GM18517 (cell line): ENCODE measurements around the gene PCTP.

Experiments used
- ATAC-seq: cut with Tn5 transposase; IDR thresholded peaks from one replicate; pipeline ENCODE4 v1.9.1; 2021; ENCODE audit warnings: mild to moderate bottlenecking, moderate library complexity; ENCODE audit not compliant: unreplicated experiment

PCTP gene

DNA sequence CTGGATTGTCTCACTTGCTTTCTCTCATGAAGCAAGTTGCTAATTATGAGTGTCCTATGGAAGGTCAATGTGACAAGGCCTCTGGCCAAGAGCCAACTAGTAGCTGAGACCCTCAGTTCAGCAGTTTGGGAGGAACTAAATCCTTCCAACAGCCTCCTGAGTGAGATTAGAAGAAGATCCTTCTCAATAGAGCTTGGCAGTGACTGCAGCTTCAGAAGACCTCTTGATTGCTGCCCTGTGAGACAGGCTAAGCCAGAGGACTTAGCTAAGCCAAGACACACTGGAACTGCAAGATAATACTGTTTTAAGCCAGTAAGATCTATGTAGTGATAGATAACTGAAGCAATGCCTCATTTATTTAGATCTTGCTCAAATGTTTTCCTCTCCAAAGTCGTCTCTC lies 34.3 kb downstream of the PCTP start:
- no peak for ATAC-seq

DNA sequence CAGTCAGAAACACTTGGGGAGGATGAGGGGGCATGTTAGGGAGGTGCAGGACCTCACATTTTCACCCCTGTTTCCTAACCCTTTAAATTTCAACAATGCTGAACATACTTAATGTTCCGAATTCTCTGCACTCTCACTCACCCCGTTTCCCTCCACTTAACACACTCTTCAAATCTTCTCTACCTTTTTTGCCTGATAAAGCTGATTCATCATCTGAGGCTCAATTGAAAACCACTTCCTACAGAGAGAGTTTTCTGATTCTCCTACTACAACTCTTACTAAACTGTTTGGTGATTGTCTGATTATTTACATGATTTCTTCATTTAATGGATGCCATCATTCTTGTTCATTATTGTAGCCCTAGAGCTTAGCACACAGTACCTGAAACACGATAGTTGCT lies 42.4 kb downstream of the PCTP start:
- ATAC-seq: no peak

DNA sequence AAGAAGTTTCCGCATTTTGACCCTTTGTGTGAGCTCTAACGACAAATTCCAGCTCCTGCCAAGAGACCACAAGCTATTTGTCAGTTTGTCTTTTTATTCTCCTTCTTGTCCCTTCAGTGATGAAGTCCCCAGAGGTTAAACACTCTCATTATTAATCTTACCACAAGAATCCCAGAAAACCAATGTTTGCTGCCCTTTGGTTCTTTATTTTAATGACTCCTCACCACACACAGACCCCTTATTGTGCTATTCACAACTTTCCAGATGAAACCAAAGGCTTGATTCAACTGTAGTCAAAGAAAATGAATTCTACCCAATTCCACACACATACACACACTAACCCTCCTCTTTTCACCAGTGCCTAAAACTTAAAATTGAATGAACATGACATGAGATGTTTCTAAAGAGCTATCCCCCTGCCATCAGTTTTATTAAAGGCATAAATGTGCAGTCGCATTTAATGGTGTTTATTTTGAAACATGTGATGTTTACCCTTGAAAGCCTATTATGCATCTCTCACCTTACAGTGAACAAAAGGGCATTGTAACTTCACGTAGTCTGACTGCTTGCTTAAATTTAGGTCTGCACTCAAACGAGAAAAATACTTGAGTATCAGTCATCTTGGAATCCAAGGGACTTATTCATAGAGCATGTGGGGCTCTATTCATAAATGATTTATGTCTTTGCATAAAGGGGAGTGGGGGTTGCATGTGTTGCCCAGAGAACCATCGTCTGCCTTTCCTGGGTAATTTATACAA lies 44.1 kb downstream of the PCTP start:
- ATAC-seq: no peak

DNA sequence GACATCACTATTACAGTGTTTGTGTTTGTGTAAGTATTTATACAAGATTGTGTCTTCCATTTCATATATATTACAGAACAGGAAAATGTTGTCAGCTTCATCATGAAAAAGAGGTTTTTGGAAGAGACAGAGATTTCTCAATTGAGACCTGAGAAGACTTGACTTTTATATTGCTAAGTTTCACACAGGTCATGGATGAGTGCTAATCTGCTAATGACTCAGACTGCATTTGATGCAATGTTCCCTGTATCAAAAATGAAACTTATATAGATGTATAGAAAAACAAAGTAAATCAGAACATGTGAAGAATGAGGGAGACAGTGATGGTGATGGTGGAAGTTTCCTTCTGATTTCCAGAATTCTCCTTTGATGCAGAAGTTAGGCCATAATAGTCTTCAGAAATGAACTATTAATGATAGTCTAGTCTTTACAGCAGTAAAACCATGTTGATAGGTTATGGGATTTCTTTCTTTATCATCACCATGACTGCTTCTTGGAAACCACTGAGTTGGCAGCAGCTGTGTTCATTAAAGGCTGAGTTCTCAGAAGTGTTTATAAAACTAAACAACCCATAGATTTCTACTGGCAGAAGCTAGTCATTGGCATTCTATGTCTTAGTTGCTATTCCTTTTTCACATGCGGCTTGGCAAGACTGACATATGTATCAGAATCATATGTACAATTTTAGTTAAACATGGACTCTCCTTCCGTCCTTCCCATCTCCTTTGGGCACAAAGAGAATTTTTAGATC lies 56.1 kb downstream of the PCTP start:
- no peak for ATAC-seq

DNA sequence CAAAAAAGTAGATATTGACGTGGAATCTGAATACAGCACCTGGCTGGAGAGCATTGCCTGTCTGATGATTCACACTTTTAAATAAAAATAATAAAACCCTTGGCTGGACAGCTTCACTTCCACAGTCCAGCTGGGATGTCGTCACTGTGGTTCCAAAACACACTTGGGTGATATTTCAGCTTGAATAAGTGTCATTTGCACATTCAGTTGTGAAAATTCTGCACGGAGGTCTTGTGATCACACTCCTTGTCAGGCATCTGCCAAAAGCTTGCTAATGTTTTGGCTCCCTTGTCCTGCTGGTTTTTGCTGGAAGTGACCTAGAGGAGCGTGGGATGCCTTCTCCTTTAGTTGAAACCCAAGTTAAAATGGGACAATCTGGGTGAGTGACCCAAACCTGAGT lies 60.7 kb downstream of the PCTP start:
- no peak for ATAC-seq

DNA sequence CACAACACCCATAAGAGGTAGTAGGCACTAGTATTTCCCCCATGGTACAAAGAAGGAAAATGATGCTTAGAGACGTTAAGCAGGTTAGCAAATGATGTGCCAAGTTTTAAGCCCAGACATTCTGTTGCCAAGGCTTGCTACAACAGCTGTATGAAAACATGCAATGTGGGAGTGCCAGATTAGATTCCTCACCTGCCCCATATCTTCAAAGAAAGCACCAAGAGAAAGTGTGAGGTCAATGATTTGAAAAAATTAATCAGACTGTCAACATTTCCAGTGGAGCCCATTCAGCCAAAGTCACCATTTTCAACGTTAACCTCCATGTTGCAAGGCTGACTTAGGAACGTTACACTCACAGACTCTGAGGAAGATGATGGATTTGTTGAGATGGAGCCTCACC lies 61.5 kb downstream of the PCTP start:
- no peak for ATAC-seq

DNA sequence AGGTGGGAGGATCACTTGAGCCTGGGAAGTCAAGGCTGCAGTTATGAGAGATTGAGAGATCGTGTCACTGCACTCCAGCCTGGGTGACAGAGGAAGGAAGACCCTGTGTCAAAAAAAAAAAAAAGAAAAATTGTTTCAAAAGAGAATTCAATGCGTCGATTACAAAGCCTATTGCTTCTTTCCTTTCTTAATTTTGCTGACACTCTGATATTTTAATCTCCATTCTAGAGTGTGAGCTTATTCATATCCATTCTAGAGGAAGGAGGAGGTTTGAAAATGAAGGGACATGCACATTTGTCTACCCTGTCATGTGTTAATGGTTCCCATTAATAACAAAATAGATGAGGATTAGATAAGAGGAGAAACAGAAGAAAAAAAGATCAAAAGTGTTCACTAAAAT lies 63.1 kb downstream of the PCTP start:
- no peak for ATAC-seq

DNA sequence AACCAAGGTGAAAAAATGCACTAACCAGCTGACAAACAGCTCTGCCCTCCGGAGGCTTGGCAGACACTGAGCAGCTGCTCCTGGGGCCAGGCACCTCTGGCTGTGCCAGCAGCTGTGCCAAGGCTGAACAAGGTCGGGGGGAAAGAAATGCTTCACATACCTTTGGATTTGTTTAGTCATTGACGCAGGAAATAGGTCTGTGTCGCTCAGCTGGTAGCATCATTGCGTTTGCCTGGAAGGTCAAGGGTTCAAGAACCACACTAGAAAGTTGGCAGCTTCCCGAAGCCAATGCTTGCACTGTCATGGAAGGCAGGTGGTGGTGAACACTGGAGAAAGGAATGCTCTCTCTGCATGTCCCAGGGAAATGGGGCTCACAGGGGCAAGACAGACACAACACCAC lies 63.5 kb downstream of the PCTP start:
- ATAC-seq: no peak

DNA sequence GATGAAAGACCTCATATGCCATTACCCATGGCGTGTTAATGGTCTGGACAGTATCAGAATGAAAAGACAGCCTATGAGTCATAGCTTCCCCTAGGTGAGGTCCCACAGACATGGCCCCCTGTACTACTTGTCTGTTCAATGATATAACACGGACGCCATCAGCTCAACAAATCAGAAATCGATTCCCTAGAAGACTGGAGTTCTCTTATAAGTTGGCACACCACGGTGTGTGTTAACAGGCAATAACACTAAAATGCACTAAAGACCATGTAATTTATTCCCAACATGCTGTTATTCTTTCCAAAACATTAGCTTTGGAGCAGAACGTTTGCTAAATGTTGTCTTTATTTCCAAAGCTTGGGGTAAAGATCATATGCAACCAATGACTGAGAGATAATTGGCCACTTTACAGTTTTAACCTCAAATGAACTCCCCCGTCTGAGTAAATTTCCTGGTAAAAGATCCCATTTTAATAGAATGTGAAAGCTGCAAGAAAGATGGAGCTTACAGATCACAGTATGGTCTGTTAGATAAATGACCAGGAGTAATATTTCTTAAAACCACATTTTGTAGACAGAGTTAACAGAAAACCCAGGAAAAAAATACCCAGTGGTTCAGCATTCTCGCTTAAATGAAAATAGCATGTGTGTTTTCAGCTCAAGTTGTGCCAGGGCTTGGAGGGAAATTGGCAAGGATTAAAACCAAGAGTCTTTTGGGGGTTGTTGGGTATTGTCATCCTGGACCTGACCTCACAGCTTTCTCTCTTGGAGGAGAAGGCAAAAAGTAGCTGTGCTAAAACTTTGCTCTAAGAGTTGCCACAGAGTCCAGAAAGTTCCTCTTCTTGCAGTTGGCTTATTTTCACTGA lies 65.9 kb downstream of the PCTP start:
- no peak for ATAC-seq

DNA sequence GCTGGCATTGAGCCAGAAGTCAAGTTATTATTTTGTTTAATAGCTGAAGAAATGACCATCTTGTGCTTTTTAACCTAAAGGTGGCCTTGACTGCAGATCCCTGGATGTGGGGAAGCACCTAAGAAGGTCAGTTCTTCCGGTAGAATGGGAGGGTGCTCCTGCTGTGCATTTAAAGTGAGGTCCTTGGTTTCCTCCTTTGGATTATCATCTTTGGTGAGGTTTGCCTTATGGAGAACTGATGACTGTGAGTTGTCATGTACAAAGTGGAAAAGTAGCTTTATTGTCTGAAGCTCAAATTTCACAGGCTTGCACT lies 66.5 kb downstream of the PCTP start:
- ATAC-seq: no peak

DNA sequence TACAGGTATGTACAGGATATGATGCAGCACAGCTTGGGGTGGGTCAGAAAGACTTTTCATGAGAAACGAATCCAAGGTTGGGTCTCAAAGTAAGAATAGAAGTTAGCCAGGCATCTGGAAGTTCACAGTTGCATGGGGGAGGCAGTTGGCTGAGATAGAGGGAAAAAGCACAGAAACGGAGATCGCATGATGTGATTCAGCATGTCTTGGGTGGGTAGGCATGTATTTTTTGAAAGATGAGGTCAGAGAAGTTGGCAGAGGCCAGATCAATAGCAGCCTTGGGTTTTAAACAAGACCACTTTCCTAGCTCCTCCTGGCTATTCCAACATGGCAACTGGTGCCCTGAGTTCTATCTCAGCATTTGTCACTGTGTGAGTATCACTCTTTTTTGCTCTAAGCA lies 67.2 kb downstream of the PCTP start:
- ATAC-seq: no peak

DNA sequence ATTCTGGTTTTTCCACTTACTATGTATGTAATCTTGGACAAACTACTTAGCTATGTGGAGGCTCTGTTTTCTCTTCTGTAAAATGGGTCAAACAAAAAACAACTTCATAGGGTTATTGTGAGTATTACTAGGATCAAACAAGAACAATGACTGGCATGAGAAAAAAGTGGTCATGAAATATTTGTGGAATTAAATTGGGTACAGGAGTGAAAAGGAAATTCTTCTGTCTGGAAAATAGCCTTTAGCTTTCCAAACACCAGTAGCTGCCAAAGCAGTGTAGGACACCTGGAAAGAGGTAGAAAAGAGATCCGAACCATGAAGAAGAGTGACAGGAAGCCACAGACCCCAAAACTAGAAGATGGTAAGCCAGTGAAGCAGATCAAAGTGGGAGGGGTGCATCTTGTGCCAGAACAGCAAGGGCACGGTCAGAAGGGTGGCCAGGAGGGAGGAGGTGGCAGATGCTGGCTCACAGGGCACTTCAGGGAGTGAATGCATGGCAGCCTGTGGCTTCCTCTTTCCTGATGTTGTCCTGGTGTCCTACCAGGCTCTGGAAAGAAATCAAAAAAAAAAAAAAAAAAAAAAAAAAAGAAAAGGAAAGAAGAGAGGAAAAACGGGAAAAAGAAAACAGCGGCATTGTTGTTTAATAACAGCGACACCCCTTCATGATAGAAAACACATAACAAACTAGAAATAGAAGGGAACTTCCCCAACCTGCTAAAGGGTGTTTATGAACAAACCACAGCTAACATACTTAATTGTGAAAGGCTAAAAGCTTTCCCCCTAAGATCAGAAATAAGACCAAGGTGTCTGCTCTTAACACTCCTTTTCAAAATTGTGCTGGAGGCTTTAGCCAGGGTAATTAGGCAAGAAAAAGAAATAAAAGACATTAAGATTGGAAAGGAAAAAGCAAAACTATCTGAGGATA lies 67.9 kb downstream of the PCTP start:
- no peak for ATAC-seq

DNA sequence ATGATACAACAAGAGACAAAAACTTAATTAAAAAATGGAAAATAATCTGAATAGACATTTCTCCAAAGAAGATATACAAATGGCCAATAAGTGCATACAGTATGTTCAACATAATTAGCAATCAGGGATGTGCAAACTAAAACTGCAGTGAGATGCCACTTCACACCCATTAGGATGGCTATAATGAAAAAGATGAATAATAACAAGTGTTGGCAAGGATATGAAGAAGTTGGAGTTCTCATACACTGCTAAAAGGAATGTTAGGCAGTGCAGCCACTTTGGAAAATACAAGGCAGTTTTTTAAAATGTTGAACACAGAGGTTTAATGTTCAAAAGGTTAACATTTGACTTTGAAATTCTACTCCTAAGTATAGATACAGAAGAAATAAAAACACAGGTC lies 69.8 kb downstream of the PCTP start:
- ATAC-seq: no peak

DNA sequence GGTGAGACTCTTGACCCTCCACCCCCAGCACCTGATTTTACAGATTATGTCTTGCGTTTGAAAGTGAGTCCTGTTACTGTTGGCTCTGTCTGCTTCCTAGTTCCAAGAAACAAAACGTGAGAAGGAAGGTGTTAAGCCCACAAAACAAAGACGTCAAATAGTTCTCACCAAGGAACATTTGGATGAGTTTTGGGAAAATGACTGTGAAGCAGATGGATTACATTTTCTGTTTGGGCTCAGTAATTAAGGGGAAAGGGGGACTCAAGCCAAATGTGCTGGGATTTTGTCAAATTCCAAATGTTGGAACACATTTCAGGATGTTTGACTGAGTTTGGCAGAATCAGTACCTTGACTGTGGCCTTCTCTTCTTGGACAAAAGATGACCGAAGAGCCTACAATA lies 71.2 kb downstream of the PCTP start:
- ATAC-seq: no peak

DNA sequence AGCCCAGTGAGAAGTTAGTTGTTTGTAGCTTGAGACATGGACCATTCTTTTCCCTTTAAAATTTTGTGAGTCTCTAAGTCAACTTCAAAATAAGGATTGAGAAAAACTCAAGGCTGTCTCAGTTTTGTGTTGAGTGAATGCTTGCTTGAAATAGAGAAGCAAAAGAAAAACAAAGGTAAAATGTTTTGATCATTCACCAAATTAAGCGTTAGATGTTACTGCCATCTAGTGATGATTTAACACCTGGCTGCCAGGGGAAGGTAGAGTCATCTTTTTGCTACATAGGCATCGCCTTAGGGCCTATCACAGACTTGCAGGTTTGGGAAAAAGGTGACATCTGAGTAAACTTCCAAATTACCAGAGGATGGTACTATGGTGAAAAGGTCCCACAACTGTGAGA lies 74.4 kb downstream of the PCTP start:
- no peak for ATAC-seq
